Transverse colon (tissue), 4 donors: Measurements from ENCODE around the gene RAB12.

Experiments used
- CTCF ChIP-seq, 5 experiments: fragments of 200-600 bp in 3 of 5; fragments of 450-650 bp in 2 of 5; sonication (generic) in 3 of 5; IDR thresholded peaks; 1 replicate in 2 of 5; 2 replicates in 3 of 5; pipeline ENCODE4 v1.5.1; 2016 to 2017; ENCODE audit warnings: antibody characterized with exemption in 5 of 5, inconsistent platforms in 3 of 5, mild to moderate bottlenecking in 2 of 5, moderate library complexity in 1 of 5
- EP300 ChIP-seq: sonication (generic); formaldehyde crosslinking; IDR thresholded peaks from one replicate; pipeline ENCODE4 v1.6.1; 2017; ENCODE audit warnings: antibody characterized with exemption, low read depth
- POLR2A ChIP-seq: fragments of 450-650 bp; IDR thresholded peaks from one replicate; pipeline ENCODE4 v1.6.1; 2016; ENCODE audit warnings: antibody characterized with exemption, mild to moderate bottlenecking, moderate library complexity
- POLR2AphosphoS5 ChIP-seq, 3 donors: sonication (generic); formaldehyde crosslinking; IDR thresholded peaks; one replicate each; pipeline ENCODE4 v1.6.1; 2016; ENCODE audit warnings: antibody characterized with exemption in 3 of 3

GRCh38 chr18:8616028-8616401 is 6.8 kb downstream of the RAB12 start:
- TF ChIP-seq CTCF (IDR thresholded peaks at IDR 0.05) (no peak), POLR2A (no peak), POLR2AphosphoS5 (IDR thresholded peaks at IDR 0.05) (no peak), EP300 (no peak)
